Liver (tissue), 9 donors: ENCODE data around the gene HOXB5. TPM values are rescaled to one million over a fixed set of nuclear protein-coding genes. Genes with fewer than 3 reads are reported as not detected.

ENCODE experiments used
- DNase-seq: peaks from one replicate; pipeline ENCODE4 v3.0.0-alpha.2; 2017; ENCODE audit warnings: low spot score
- H3K27ac ChIP-seq, 2 donors: one replicate each; pipeline ENCODE4 v1.7.0; 2013; ENCODE audit warnings: inconsistent platforms in 2 of 2, low read length in 2 of 2, control low read depth in 1 of 2, low read depth in 1 of 2, mild to moderate bottlenecking in 1 of 2
- H3K27me3 ChIP-seq, 4 donors: one replicate each; pipeline versions ENCODE4 v1.6.1 to v1.7.0; 2013; ENCODE audit warnings: low read length in 3 of 4, inconsistent platforms in 1 of 4, mild to moderate bottlenecking in 1 of 4, moderate library complexity in 1 of 4; ENCODE audit not compliant: control insufficient read depth in 4 of 4, insufficient read depth in 4 of 4
- H3K36me3 ChIP-seq, 4 donors: one replicate each; pipeline versions ENCODE4 v1.6.1 to v1.7.0; 2013; ENCODE audit warnings: low read length in 3 of 4, mild to moderate bottlenecking in 3 of 4, low read depth in 1 of 4, moderate library complexity in 1 of 4; ENCODE audit not compliant: control insufficient read depth in 4 of 4, insufficient read depth in 3 of 4
- H3K4me1 ChIP-seq, 4 donors: one replicate each; pipeline versions ENCODE4 v1.6.1 to v1.7.0; 2013; ENCODE audit warnings: low read length in 3 of 4, mild to moderate bottlenecking in 3 of 4, moderate library complexity in 1 of 4; ENCODE audit not compliant: control insufficient read depth in 4 of 4, insufficient read depth in 4 of 4
- H3K4me3 ChIP-seq, 3 donors: one replicate each; pipeline versions ENCODE4 v1.6.1 to v1.7.0; 2013; ENCODE audit warnings: low read length in 3 of 3, control low read depth in 1 of 3, low read depth in 1 of 3, mild to moderate bottlenecking in 1 of 3
- H3K9ac ChIP-seq, 2 donors: one replicate each; pipeline ENCODE4 v1.7.0; 2013; ENCODE audit warnings: low read length in 2 of 2, mild to moderate bottlenecking in 2 of 2, moderate library complexity in 2 of 2, control low read depth in 1 of 2, low read depth in 1 of 2
- H3K9me3 ChIP-seq, 4 donors: one replicate each; pipeline versions ENCODE4 v1.6.1 to v1.7.0; 2013; ENCODE audit warnings: low read length in 3 of 4; ENCODE audit not compliant: control insufficient read depth in 4 of 4
- EGR1 ChIP-seq, 2 donors: IDR thresholded peaks; 2 replicates each; pipeline ENCODE4 v1.6.1; 2016 to 2018; ENCODE audit warnings: antibody characterized with exemption in 2 of 2, low read depth in 2 of 2
- FOXA1 ChIP-seq: IDR thresholded peaks from 2 replicates; pipeline ENCODE4 v1.6.1; 2016; ENCODE audit warnings: antibody characterized with exemption
- FOXA2 ChIP-seq: IDR thresholded peaks from 2 replicates; pipeline ENCODE4 v1.6.1; 2016; ENCODE audit warnings: antibody characterized with exemption
- GABPA ChIP-seq, 2 donors: IDR thresholded peaks in 1 of 2; conservative IDR thresholded peaks in 1 of 2; 2 replicates each; pipeline ENCODE4 v1.6.1; 2016; ENCODE audit warnings: antibody characterized with exemption in 2 of 2, mild to moderate bottlenecking in 1 of 2, moderate library complexity in 1 of 2
- HNF4A ChIP-seq, 2 donors: conservative IDR thresholded peaks; 2 replicates each; pipeline ENCODE4 v1.6.1; 2016; ENCODE audit warnings: antibody characterized with exemption in 2 of 2, mild to moderate bottlenecking in 2 of 2
- HNF4G ChIP-seq: IDR thresholded peaks from 2 replicates; pipeline ENCODE4 v1.6.1; 2016; ENCODE audit warnings: antibody characterized with exemption
- JUND ChIP-seq, 2 donors: IDR thresholded peaks; 2 replicates each; pipeline ENCODE4 v1.6.1; 2016; ENCODE audit warnings: antibody characterized with exemption in 2 of 2
- MAX ChIP-seq: IDR thresholded peaks from 2 replicates; pipeline ENCODE4 v1.6.1; 2016; ENCODE audit warnings: antibody characterized with exemption
- NR2F2 ChIP-seq: IDR thresholded peaks from 2 replicates; pipeline ENCODE4 v1.6.1; 2016; ENCODE audit warnings: antibody characterized with exemption
- RAD21 ChIP-seq, 2 donors: IDR thresholded peaks; 2 replicates each; pipeline ENCODE4 v1.6.1; 2016; ENCODE audit warnings: antibody characterized with exemption in 2 of 2, mild to moderate bottlenecking in 2 of 2
- RXRA ChIP-seq, 2 donors: IDR thresholded peaks; 2 replicates each; pipeline ENCODE4 v1.6.1; 2017 to 2018; ENCODE audit warnings: antibody characterized with exemption in 2 of 2, mild to moderate bottlenecking in 1 of 2
- SP1 ChIP-seq: IDR thresholded peaks from 2 replicates; pipeline ENCODE4 v1.6.1; 2018; ENCODE audit warnings: antibody characterized with exemption, mild to moderate bottlenecking
- YY1 ChIP-seq: IDR thresholded peaks from 2 replicates; pipeline ENCODE4 v1.6.1; 2016; ENCODE audit warnings: antibody characterized with exemption, mild to moderate bottlenecking
- WGBS: extraction: QIAGEN DNeasy Blood & Tissue Kit; methylation state at CpG from one replicate; pipeline ENCODE4 v1.1.7; 2013; 5-methylcytosine and 5-hydroxymethylcytosine counted together
- polyA plus RNA-seq, 2 donors: library from polyadenylated mRNA; stranded (reverse) in 1 of 2; unstranded in 1 of 2; fragments of 200-250 nt in 1 of 2; fragments of >200 nt in 1 of 2; fragmentation: Nextera tagmentation in 1 of 2; extraction: Ambion mirVana in 1 of 2; gene quantifications; one replicate each; pipeline versions ENCODE4 v1.2.1 to v1.2.3, GENCODE V29; 2013 to 2015
- total RNA-seq, 2 donors: library from RNA; depleted of rRNA; stranded (reverse); fragments of >200 nt; gene quantifications; one replicate each; pipeline ENCODE4 v1.2.3, GENCODE V29; 2014
- TF ChIP-seq, protein P1 (sequence below): IDR thresholded peaks from 2 replicates; pipeline ENCODE4 v1.6.1; 2016; ENCODE audit warnings: antibody characterized with exemption
- TF ChIP-seq, protein P2 (sequence below): IDR thresholded peaks from 2 replicates; pipeline ENCODE4 v1.6.1; 2016; ENCODE audit warnings: antibody characterized with exemption, mild to moderate bottlenecking
- TF ChIP-seq, protein P3 (sequence below): IDR thresholded peaks from 2 replicates; pipeline ENCODE4 v1.6.1; 2016; ENCODE audit warnings: antibody characterized with exemption
- donor health status: healthy.
- donor health status: healthy.
- donor health status: healthy.
- donor health status: healthy.
- donor health status: healthy.

HOXB5 gene
- total and polyA plus RNA-seq, 4 donors: 0.08 to 0.38 (median 0.36) TPM; not detected in 1

- Histone ChIP-seq H3K4me3 (peak overlapping the region in 1 of 3 donors; percentile 22), H3K9me3 (no peaks in the 10 kb centered on the region), H3K4me1 (peaks cover 0 to 3% (median 0%) of the 10 kb centered on the region in 4 donors), H3K27ac (no peak overlapping the region), H3K27me3 (peaks cover 0 to 9% (median 3%) of the 10 kb centered on the region in 4 donors), H3K36me3 (no peaks in the 10 kb centered on the region), H3K9ac (no peak overlapping the region)
- 37% methylated on average over 19 of the region's 19 CpGs for WGBS
- no peak for TF ChIP-seq GABPA (IDR thresholded peaks at IDR 0.05 in 1 of 2, conservative IDR thresholded peaks at IDR 0.05 in 1 of 2)
- TF ChIP-seq RXRA (IDR thresholded peaks at IDR 0.05): no peak
- no peak for TF ChIP-seq RAD21 (IDR thresholded peaks at IDR 0.05)
- TF ChIP-seq, protein P1, sequence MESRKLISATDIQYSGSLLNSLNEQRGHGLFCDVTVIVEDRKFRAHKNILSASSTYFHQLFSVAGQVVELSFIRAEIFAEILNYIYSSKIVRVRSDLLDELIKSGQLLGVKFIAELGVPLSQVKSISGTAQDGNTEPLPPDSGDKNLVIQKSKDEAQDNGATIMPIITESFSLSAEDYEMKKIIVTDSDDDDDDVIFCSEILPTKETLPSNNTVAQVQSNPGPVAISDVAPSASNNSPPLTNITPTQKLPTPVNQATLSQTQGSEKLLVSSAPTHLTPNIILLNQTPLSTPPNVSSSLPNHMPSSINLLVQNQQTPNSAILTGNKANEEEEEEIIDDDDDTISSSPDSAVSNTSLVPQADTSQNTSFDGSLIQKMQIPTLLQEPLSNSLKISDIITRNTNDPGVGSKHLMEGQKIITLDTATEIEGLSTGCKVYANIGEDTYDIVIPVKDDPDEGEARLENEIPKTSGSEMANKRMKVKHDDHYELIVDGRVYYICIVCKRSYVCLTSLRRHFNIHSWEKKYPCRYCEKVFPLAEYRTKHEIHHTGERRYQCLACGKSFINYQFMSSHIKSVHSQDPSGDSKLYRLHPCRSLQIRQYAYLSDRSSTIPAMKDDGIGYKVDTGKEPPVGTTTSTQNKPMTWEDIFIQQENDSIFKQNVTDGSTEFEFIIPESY: no peak
- no peak for TF ChIP-seq HNF4G
- TF ChIP-seq YY1: no peak
- TF ChIP-seq HNF4A (conservative IDR thresholded peaks at IDR 0.05): no peak
- TF ChIP-seq, protein P2, sequence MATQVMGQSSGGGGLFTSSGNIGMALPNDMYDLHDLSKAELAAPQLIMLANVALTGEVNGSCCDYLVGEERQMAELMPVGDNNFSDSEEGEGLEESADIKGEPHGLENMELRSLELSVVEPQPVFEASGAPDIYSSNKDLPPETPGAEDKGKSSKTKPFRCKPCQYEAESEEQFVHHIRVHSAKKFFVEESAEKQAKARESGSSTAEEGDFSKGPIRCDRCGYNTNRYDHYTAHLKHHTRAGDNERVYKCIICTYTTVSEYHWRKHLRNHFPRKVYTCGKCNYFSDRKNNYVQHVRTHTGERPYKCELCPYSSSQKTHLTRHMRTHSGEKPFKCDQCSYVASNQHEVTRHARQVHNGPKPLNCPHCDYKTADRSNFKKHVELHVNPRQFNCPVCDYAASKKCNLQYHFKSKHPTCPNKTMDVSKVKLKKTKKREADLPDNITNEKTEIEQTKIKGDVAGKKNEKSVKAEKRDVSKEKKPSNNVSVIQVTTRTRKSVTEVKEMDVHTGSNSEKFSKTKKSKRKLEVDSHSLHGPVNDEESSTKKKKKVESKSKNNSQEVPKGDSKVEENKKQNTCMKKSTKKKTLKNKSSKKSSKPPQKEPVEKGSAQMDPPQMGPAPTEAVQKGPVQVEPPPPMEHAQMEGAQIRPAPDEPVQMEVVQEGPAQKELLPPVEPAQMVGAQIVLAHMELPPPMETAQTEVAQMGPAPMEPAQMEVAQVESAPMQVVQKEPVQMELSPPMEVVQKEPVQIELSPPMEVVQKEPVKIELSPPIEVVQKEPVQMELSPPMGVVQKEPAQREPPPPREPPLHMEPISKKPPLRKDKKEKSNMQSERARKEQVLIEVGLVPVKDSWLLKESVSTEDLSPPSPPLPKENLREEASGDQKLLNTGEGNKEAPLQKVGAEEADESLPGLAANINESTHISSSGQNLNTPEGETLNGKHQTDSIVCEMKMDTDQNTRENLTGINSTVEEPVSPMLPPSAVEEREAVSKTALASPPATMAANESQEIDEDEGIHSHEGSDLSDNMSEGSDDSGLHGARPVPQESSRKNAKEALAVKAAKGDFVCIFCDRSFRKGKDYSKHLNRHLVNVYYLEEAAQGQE: no peak
- no peak for TF ChIP-seq EGR1 (IDR thresholded peaks at IDR 0.05; ENCODE audit: low read depth in 2 of 2)
- TF ChIP-seq FOXA1: no peak
- no peak for TF ChIP-seq JUND (IDR thresholded peaks at IDR 0.05)
- no peak for TF ChIP-seq FOXA2
- no peak for TF ChIP-seq MAX
- TF ChIP-seq, protein P3, sequence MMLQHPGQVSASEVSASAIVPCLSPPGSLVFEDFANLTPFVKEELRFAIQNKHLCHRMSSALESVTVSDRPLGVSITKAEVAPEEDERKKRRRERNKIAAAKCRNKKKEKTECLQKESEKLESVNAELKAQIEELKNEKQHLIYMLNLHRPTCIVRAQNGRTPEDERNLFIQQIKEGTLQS: no peak
- TF ChIP-seq NR2F2: no peak
- DNase-seq: no peak
Observed at GRCh38 chr17:48551214-48551555, 42.4 kb downstream of the HOXB5 start.

GRCh38 chr17:48550502-48551213 lies 42.9 kb downstream of the HOXB5 start:
- no peaks in the 10 kb centered on the region for H3K36me3 ChIP-seq
- no peak overlapping the region for H3K27ac ChIP-seq
- DNase-seq: no peak
- H3K4me1 ChIP-seq: peaks cover 0 to 3% (median 0%) of the 10 kb centered on the region in 4 donors
- no peak for TF ChIP-seq HNF4A (conservative IDR thresholded peaks at IDR 0.05)
- no peak for TF ChIP-seq YY1
- TF ChIP-seq, protein P1: no peak
- no peak for TF ChIP-seq JUND (IDR thresholded peaks at IDR 0.05)
- TF ChIP-seq SP1: no peak
- TF ChIP-seq, protein P2: no peak
- no peak for TF ChIP-seq EGR1 (IDR thresholded peaks at IDR 0.05; ENCODE audit: low read depth in 2 of 2)
- no peak for TF ChIP-seq FOXA2
- H3K9ac ChIP-seq: no peak overlapping the region
- H3K4me3 ChIP-seq: peak overlapping the region in 1 of 3 donors; percentile 22
- H3K27me3 ChIP-seq: peaks cover 0 to 9% (median 3%) of the 10 kb centered on the region in 4 donors
- 37% methylated on average over 70 of the region's 70 CpGs for WGBS
- no peaks in the 10 kb centered on the region for H3K9me3 ChIP-seq
